Fibroblast of pulmonary artery (primary cell): ENCODE results near the gene BCS1L.

ENCODE experiments used
- DNase-seq: peaks from one replicate; pipeline ENCODE4 v3.0.0-alpha.2; 2010; ENCODE audit warnings: low read depth
- H3K4me3 ChIP-seq: replicated peaks from 2 replicates; pipeline ENCODE4 v1.5.1; 2011; ENCODE audit warnings: low read depth, mild to moderate bottlenecking, control low read depth, low read length, moderate library complexity
- TF ChIP-seq, protein P1 (sequence below): IDR thresholded peaks from 2 replicates; pipeline ENCODE4 v1.5.1; 2011; ENCODE audit warnings: mild to moderate bottlenecking, control low read depth, low read length, inconsistent platforms; ENCODE audit errors: missing control alignments

The BCS1L gene

DNA sequence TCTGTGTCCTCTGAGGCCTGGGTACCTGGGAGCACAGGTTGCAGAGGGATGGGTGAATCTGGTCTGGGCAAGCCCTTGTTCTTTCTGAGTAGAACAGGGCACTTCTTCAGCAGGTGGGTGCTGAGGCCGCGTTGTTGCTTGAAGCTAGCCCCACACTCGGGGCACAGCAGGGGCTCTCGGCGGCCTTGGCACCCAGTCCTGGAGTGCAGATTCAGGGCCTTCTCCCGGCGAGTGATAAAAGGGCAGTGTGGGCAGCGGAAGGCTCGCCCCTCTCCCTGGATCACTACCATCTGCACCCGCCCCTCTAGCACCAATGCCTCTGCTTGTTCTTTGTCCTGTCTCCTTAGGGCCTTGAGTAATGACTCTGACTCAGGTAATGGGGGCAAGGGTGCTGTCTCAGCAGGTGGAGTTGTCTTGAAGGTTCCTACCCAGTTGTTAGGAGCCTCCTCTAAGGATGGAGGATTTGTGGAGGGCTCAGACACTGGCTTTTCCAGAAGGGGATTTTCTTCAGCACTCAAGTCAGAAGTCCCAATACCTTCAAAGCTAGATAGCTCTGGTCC, 15.7 kb upstream of the BCS1L start:
- DNase-seq: no peak
- TF ChIP-seq, protein P1, sequence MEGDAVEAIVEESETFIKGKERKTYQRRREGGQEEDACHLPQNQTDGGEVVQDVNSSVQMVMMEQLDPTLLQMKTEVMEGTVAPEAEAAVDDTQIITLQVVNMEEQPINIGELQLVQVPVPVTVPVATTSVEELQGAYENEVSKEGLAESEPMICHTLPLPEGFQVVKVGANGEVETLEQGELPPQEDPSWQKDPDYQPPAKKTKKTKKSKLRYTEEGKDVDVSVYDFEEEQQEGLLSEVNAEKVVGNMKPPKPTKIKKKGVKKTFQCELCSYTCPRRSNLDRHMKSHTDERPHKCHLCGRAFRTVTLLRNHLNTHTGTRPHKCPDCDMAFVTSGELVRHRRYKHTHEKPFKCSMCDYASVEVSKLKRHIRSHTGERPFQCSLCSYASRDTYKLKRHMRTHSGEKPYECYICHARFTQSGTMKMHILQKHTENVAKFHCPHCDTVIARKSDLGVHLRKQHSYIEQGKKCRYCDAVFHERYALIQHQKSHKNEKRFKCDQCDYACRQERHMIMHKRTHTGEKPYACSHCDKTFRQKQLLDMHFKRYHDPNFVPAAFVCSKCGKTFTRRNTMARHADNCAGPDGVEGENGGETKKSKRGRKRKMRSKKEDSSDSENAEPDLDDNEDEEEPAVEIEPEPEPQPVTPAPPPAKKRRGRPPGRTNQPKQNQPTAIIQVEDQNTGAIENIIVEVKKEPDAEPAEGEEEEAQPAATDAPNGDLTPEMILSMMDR: no peak

DNA sequence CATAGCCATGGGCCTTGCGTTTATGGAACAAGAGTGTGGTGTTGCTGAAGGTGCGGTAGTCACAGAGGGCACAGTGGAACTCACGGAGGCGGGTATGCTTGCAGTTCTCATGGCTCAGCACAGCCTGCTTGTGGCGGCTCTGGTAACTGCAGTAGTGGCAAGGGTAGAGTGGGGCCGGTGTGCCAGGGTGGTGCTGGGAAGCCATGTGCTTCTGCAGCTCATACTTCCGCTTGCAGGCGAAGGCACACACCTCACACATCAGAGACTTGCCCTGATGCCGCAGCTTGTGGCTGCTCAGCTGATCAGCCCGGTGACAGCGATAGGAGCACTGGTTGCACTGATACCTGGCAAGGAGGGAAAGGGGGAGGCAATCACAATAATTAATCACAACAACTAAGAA, 14.8 kb upstream of the BCS1L start:
- no peak for DNase-seq
- no peak overlapping the region for H3K4me3 ChIP-seq
- TF ChIP-seq, protein P1: no peak

More for the DNA sequence above, 15.7 kb upstream of the BCS1L start:
- H3K4me3 ChIP-seq: no peak overlapping the region

DNA sequence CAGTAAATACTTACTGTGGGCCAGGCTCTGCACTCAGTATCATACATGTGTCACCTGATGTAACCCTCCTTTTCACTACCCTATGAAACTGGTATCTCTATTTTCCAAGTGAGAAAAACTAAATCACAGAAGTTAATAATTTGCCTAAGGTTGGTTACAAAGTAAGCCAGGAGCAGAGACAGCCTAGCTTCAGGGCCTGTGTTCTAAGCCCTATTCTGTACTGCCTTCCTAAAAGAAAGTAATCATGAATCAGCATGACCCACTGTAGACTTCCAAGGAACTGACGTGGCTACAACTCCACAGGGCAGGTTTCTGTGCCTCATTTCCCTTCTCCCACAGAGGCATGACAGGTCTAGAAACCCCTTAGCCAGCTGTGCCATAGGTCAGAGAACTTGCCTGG, 14.4 kb upstream of the BCS1L start:
- no peak overlapping the region for H3K4me3 ChIP-seq
- TF ChIP-seq, protein P1: no peak
- DNase-seq: peak; percentile 61

DNA sequence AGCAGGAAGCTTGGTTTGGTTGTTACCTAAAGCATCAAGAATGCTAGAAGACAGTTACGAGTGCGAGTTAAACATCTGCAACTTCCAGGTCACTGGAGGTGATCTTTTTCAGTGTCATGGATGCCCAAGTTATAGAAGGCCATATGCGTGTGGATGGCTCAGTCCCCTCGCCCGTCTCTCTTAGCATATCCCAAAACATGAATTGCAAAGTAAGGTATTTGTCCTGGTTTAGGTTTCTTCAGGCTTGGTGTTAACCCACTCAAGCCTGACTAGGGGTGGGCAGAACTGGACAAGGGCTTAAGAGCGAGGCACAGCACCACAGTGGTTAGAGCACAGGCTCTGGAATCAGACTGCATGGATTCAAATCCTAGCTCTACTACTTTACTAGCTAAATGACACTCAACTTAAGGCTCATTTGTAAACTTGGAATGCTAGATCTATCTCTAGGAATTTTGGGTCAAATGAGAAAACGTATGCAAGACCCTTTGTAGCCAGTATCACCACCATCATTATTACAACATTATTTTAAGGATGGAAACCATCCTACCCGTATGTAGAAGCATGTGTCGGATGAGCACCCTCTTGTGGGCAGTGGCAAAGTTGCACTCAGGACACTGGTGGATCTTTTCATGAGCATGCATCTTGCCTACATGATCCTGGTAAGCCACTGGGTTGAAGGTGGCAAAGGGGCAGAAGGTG, 11.2 kb upstream of the BCS1L start:
- H3K4me3 ChIP-seq: no peak overlapping the region
- peak; percentile 82 for DNase-seq
- TF ChIP-seq, protein P1: peak; percentile 98

DNA sequence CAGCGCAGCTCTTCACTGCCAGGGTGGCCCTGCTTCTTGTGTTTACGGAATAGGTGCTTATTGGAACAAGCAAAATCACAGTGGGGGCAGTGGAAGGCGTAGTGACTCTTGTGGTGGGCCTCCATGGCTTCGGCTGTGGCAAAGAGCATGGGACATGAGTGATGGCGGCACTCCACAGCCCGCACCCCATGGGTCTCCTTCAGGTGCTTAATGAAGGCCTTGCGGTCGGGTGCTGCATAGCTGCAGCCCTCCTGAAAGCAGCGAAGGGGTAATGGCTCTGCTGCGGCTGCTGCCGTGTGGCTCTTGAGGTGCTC, 10.7 kb upstream of the BCS1L start:
- no peak overlapping the region for H3K4me3 ChIP-seq
- TF ChIP-seq, protein P1: no peak
- no peak for DNase-seq

DNA sequence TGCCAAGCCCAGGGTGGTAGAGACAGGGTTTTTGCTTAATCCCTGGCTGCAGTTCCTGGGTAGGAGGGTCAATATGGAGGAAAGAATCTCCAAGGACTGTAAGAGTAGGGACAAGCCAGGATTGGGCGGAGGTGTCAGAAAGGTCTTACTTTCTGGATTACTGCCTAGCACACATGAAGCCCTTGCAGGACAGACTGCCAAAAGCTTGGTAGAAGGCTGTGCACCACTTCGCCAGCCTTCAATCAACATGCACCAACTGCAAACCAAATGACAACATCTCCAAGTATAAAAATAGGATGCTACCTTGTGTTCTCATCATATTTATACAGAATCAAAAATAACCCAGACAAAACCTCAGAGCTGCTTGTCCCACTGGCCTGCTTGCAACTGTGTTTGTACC, 3.7 kb upstream of the BCS1L start:
- no peak for DNase-seq
- H3K4me3 ChIP-seq: no peak overlapping the region
- TF ChIP-seq, protein P1: no peak
